Fibroblast of skin of left biceps (primary cell): ENCODE measurements around the gene POU2AF2.
"Not testable (repeated sequence)": the region's sequence is repeated elsewhere in the genome, so short reads cannot be mapped to it uniquely, and the experiment has no call there.

Source experiments
- DNase-seq, 2 experiments: peaks; one replicate each; pipeline ENCODE4 v3.0.0-alpha.2; 2013; ENCODE audit warnings: low read depth in 2 of 2

Gene POU2AF2

DNA sequence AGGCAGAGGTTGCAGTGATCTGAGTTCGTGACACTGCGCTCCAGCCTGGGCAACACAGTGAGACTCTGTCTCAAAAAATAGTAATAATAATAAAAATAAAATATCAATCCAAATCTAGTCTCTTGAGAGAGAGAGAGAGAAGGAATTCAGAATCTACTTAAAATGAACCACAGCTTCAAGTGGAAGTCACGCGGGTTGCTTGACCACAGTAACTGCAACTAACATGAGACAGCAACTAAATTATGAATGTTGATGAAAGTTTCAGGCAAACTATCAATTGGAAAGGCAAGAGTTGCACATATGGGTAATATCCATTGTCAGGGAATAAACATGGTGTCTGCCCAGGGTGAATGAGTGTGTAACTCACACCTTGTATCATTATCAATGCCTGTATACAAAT lies 12.5 kb downstream of the POU2AF2 start:
- DNase-seq = no peak

DNA sequence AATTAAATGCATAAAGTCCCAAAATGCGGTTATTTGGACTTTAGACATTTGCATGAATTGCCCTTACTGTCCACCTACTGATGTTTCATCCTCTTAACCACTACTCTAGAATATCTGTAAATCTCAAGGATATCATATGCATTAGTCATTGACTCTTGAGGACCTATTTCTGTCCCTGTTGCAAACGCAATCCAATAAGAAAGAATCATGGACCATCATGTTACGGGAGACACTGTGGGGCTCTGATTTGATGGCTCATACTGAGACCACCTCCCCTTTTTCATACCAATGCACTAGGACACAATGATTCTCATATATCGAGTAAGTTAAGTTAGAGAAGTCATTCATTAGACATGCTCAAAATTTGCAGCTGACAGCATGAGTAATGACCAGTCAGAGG lies 14.4 kb downstream of the POU2AF2 start:
- DNase-seq = no peak

DNA sequence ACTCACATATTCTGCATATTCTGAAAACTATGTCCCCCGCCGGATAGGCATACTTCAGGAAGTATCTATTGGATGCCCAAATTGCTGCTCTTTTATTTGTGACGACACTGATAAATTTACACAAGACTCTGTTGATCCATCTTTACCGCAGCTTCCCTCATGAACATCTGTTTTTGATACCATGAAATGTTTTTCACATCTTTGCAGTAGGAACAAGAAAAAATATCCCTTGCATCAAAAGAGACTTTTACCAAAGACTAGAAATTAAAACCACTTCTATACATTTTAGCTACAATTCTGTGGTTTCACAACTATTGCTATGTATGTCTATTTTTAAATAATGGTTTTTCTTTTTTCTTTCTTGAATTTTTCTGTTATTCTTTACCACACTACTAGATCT lies 15.3 kb downstream of the POU2AF2 start:
- peak; percentile 77 to 78 for DNase-seq

DNA sequence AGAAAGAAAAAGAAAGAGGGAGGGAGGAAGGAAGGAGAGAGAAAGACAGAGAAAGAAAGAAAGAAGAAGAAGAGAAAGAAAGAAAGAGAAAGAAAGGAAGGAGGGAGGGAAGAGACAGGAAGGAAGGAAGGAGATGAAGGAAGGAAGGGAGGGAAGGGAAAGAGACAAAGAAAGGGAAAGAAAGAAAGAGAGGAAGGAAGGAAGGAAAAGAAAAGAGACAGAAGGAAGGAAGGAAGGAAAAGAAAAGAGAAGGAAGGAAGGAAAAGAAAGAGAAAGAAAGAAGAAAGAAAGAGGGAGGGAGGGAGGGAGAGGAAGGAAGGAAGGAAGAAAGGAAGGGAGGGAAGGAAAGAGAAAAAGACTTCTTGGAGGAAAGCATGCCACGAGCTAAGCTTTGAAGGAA lies 19.1 kb downstream of the POU2AF2 start:
- no peak for DNase-seq

DNA sequence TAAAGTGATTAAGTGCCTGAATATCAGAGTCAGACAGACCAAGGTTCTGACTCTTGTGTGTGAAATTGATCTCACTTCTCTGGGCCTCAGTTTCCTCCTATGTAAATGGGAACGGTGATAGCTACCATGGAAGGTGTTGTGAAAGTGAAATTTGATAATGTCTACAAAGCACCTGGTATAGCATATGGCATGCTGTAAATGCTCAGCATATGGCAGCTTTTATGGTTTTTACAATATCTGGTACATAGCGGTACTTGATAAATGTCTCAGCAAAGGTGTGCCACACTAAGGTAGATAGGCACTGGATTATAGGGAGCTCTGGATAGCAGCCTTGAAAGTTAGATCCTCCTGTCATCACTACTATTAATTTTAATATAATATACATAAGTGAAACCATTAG lies 19.9 kb downstream of the POU2AF2 start:
- no peak for DNase-seq

DNA sequence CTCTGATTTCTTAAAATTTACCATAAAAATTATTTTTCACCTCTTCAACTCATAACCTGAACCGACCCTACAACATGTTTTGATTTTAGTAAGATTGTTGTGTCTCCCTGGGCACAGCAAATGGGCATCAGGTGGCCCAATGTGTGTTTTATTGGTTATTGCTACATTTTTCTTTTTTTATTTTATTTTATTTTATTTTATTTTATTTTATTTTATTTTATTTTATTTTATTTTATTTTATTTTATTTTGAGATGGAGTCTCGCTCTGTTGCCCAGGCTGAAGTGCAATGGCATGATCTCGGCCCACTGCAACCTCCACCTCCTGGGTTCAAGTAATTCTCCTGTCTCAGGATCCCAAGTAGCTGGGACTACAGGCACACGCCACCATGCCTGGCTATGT lies 22.8 kb downstream of the POU2AF2 start:
- DNase-seq = not testable (repeated sequence)

DNA sequence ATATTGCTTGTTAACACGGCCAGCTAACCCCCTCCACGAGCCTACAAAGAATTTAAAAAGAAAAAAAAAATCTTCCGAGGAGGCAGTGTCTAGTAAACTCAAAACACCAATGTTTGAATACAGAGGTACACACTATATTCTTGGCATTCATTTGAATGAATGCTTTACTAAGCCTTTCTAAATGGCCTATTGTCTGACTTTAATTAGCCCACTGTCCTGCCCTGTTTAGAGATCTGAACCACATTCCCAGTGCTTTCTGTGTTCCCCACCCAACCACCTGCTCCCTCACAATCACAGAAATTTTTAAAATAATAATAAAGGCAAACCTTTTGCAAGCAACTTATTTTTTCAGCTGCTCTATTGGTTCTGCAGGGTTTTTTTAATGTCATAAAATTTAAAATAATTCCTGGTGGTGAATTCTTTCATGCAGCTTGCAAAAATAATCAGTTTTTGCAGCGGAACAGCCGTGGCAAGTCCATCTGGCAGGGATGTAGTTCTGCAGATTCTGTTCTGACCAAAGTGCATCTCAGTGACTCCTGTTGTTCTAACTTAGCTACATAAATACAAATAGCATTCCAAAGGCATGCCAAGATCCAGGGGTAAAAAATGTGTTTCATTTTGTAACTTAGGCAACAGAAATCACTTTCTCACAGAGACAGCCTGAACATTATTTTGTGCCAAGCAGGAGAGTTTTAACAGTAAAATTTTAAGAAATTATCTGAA lies 23.8 kb downstream of the POU2AF2 start:
- no peak for DNase-seq

DNA sequence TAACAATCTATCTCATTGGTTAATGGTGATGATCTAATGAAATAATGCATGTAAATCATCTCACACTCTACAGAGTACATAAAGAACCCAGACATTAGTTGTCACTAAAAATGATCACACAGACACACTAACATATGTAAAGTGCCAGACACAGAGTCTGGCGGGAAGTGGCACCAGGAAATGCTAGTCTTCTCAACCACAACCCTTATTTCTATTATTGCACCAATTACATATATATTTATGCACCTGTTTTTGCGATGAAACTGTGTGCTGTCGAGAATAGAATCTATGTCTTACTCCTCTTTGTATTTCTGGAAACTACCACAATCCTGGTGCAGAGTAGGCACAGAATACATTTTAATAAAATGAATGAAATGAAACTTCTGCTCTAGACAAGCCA lies 26.9 kb downstream of the POU2AF2 start:
- no peak for DNase-seq

DNA sequence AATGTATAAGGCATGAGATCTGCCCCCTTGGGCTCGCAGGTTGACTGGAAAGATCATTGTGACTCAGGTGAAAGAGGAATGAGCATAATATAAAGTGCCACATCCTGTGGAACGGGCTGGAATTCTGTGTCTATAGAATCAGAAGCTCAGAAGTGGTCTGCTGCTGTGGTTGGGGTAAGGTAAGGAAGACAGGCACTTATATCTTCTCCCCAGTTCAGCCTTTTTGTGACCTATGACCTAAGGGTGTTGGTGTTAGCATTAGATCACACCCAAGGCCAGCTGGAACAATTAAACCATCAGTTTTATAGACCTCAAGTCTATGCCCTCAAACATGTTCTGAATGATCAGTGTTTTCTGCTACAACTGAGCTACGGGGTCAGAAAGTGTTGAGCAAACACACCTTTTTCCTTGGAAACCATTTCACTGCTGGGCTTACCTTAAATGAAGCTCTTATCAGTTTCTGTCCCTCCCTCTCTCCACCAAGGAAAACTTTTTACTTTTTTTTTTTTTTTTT lies 37.1 kb downstream of the POU2AF2 start:
- no peak for DNase-seq

DNA sequence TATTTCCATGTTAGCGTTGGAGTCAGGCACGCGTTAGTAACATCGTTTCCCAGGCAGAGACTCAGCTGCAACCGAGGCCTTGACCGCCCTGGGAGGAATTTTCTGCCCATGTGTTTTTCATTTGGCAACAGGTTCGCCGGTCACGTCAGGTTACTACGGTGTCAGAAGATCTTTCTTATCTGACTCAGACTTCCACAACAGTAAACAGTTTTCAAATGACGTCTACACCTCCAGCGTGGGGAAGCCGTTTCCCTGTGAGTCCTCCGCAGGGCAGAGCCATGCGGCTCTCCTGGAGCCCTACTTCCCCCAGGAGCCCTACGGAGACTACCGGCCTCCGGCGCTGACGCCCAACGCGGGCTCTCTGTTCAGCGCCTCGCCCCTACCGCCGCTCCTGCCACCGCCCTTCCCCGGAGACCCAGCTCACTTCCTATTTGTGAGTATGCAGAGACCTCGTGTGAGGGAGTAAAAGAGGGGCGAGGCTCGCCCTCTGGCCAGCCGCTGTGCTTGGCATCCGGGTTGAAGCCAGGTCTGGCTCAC lies 38.5 kb downstream of the POU2AF2 start:
- peak; percentile 16 to 21 for DNase-seq

DNA sequence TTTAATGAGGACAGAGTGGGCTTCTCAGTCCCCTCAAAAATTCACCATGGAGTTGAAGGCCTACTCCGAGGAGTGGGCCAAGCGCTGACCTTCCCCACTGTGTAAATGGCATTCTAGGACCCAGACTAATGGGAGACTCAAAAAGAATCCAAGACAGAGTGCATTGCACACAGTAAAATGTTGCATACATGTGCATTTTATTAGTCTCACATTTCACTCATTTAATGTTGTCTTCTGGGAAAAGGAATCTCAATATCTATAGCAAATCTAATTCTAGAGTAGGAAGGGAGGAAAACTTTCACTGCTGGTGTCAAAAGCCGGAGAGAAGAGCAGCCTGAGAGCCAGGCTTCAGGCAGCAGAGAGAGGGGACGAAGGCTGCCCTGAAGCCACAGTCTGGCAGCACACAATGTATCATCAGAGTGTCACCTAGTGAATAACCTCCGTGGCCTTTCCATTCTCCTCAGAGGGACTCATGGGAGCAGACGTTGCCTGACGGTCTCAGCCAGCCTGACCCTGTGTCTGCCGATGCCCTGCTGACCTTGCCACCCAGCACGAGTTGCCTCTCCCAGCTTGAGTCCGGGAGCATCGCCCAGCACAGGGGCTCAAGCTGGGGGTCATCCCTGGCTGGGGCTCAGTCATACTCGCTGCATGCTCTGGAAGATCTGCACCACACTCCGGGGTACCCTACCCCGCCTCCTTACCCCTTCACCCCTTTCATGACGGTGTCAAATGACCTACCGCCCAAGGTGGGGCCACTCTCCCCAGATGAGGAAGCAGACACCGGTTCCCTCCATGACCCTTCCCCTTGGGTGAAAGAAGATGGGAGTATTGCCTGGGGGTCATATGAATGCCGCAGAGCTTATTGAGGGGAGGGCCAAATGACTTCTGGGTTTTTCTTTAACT lies 39.9 kb downstream of the POU2AF2 start:
- DNase-seq = peak; percentile 16 to 21

DNA sequence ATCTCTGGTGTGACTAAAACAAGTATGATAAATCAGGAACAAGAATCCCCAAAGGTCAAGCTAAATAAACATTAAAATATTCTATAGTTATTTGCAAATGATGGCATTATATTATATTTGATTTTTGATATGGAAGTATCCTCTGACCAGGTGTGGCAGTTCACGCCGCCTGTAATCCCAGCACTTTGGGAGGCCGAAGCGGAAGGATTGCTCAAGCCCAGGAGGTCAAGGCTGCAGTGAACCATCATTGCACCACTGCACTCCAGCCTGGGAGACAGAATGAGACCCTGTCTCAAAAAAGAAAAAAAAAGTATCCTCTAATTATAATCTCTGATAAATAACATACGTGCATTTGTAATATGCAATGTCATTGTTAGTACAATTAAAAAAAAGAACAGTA lies 46.2 kb downstream of the POU2AF2 start:
- DNase-seq = no peak

DNA sequence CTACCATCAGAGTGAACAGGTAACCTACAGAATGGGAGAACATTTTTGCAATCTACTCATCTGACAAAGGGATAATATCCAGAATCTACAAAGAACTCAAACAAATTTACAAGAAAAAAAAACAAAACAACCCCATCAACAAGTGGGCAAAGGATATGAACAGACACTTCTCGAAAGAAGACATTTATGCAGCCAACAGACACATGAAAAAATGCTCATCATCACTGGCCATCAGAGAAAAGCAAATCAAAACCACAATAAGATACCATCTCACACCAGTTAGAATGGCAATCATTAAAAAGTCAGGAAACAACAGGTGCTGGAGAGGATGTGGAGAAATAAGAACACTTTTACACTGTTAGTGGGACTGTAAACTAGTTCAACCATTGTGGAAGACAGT lies 46.9 kb downstream of the POU2AF2 start:
- not testable (repeated sequence) for DNase-seq

DNA sequence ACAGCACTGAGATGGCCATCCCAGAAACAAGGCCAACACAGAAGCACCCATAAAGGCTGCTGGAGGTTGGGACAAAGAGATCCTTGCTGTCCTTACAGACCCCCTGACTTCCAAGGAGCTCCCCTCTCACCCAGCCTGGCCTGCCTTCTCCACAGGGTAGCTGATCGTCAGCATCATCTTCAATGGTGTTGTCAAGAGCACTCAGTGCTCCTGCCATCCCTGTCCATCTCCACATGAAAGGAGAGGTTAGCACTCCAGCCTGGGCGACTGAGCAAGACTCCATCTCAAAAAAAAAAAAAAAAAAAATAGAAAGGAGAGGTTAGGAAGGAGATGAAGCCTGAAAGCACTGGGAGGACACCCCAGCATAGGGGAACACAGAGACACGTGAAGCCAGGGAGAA lies 50.7 kb downstream of the POU2AF2 start:
- DNase-seq = no peak

DNA sequence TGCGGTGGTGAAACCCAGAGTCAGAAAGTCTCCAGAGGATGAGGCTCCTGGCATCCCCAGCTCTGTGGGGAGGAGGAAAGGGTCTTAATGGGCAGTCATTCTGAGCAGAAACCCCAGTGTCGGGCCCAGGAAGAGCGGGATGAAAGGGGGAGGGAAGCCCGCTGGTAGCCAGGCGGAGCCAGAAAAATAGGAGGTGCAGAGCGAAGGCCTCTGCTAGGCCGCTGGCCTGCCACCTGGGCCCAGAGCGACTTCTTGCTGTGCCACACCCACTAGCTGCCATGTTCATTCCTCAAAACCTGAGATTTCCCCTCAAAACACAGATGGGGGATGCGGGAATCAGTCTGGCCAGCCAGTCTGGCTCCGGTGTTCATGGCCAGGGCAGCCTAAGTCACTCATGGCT lies 52.2 kb downstream of the POU2AF2 start:
- no peak for DNase-seq

DNA sequence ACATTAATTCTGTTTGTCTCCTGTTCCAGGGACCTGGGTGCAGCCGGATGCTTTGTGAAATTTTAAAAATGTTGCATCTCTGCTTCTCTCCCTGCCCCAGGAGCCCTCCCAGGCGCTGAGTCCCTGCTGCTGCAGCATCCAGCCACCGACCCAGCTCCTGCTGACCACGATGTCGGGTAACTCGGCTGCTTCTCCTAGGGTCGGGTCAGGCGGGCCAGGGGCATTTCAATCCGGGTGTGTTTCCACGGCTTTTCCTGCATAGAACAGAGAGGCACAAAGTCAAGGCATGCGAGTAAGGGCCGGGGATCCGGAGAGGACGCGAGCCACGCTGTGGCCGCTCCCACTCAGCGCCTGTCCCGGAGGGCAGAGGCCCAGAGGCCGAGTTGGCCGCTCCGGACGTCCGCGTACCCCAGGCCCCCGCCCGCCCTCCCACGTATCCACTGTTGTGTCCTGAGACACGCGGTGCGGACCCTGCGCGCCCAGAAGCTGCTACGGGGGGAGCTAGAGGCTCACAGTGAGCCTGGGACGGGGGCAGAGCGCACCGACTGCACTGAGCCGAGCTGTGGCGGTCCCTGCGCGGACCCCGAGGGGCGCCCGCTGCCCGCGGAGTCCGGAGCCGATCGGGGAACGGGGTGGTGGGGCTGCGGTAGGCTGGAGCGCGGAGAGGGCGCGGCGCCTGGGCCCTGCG lies 53.0 kb downstream of the POU2AF2 start, which contains the start of gene POU2AF3:
TSS of gene POU2AF3 (plus strand) at position 134 of the 688 bp plus-strand sequence. CDS start at position 170, 36 bp downstream.
- no peak for DNase-seq

DNA sequence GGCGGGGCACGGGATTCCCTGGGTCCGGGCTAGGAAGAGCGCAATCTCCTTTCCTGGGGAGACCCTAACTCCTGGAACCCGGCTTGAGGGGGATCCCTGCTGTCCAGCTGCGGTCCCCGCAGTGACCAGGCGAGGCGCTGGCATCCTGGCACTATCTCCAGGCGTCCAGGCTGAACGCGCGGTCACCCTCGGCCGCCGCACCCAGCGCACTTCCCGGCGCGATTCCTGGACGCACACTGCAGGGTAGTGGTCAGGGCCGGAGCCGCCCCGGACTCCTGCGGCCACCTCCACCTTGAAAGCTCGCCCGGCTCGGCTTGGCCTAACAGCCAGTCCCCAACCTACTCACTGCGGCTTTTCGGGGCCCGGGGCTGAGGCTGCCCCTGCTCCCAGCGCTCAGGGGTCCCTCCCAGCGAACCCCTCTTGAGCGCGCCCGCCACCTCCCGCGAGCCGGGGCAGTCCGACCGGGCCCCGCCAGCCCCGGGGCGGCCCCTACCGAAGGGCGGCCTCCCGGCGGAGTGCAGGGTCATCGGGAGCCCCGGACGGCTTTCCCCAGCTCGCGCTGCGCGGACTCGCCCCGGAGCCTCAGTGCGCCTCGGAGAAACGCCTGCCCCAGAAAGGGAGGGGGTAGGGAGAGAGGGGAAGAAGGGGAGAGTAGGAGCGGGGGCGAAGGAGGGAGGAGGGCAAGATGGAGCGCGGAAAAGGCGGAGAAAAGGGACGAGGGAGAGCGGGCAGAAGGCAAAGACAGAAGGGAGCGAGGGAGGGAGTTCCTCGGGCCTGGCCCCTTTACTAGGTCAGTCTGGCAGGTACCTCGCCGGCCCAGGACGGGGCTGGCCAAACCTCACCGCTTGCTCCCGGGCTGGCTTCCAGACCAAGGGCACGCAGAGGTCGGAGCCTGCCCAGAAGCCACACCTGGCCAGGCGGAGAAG lies 53.8 kb downstream of the POU2AF2 start:
- no peak for DNase-seq

DNA sequence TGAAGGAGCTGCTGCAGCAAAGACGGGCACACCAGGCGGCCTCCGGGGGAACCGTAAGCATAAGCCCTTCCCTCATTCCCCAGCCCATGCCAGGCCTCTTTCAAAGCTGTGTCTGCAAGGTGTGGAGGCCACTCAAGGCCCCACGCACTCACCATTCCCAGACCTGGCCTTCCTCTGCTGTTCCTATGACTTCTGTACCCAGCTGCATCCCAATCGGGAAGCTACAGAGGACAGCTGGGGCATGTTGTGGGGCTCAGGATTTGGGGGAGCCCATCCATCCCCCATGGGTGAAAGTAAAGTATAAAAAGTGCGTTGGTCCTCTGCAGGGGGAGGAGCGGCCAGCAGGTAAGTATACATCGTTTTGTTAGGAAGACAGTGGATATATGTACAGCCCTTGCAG lies 55.0 kb downstream of the POU2AF2 start:
- DNase-seq = no peak

DNA sequence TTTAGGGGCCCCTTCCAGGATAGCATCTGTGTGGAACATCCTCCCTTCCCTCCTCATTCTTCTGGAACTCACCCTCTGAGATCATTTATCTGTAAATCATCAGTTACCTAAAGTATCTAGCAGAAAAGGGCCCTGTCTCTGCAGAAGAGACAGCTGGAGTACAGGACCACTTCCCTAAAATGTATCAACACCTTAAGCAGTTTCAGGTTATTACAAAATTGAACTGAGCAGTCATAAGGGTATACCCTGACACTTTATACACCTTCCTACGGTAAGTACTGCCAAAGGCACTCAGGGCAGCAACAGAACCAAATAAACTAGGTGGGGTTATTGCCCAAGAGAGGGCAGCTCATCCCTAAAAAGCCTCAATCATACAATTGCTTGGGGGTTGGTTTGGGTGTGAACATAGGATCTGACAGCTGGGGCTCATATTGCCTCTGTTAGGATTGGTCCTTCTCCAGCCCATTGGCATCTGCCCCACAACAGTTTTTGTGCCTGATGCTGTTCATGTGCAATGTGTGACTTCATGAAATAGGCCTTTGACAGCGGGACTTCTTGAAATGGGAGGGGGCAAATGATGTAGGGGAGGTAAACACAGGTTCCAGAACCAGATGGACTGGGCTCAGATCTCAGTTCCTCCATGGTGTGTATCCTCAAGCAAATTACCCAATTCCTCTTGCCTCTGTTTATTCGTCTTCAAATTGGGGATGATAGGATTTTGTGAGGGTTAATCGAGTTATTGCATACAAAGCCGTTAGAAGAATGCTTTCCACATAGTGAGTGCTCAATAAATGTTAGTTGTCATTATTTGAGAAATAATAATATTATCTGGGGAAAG lies 55.7 kb downstream of the POU2AF2 start:
- no peak for DNase-seq

DNA sequence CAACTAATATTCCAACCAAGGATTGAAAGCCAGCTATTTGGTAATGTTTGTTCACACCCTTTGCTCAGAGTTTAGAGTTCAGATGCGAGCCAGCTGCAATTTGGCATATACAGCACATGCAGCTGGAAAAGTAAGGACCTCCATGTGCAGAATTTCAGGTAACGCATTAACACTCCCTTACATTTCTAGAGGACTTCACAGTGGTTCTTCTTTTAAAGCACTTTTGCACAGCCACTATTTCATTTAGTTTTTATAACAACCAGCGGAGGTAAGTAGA lies 56.3 kb downstream of the POU2AF2 start:
- no peak for DNase-seq
